ENCODE results near the gene NUP98.

DNA sequence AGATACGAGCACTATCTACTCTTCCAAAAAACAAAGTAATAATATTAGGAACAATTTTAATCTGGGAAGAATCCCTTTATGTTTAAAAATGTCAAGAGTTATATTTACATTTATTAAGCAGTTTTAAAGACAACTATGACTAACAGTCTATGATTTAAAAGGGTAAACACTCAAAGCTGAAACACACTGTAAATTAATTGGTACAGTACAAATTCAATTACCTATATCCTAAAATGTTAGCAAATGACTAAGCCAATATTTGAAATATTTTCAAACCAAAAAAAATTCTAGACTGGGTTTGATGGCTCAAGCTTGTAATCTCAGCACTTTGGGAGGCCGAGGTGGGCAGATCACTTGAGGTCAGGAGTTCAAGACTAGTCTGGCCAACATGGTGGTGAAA lies 90.2 kb downstream of the NUP98 start:
- TF ChIP-seq, protein P1, sequence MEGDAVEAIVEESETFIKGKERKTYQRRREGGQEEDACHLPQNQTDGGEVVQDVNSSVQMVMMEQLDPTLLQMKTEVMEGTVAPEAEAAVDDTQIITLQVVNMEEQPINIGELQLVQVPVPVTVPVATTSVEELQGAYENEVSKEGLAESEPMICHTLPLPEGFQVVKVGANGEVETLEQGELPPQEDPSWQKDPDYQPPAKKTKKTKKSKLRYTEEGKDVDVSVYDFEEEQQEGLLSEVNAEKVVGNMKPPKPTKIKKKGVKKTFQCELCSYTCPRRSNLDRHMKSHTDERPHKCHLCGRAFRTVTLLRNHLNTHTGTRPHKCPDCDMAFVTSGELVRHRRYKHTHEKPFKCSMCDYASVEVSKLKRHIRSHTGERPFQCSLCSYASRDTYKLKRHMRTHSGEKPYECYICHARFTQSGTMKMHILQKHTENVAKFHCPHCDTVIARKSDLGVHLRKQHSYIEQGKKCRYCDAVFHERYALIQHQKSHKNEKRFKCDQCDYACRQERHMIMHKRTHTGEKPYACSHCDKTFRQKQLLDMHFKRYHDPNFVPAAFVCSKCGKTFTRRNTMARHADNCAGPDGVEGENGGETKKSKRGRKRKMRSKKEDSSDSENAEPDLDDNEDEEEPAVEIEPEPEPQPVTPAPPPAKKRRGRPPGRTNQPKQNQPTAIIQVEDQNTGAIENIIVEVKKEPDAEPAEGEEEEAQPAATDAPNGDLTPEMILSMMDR (IDR thresholded peaks at IDR 0.05; ENCODE audit: low read depth, low read length, missing input control) = no peak
- TF ChIP-seq RAD21 (IDR thresholded peaks at IDR 0.05) (no peak), SP1 (IDR thresholded peaks at IDR 0.05) (no peak), RXRA (IDR thresholded peaks at IDR 0.05) (no peak), YY1 (IDR thresholded peaks at IDR 0.05) (no peak)
